Breast epithelium (tissue), 3 donors: Measurements from ENCODE around the gene ZNF785.

ENCODE experiments used
- POLR2AphosphoS5 ChIP-seq, 3 donors: sonication (generic); formaldehyde crosslinking; IDR thresholded peaks; one replicate each; pipeline ENCODE4 v1.6.1; 2017; ENCODE audit warnings: antibody characterized with exemption in 3 of 3
- TF ChIP-seq, protein P1 (sequence below), 3 donors: fragments of 450-650 bp; IDR thresholded peaks; one replicate each; pipeline ENCODE4 v1.5.1; 2016 to 2017; ENCODE audit warnings: antibody characterized with exemption in 3 of 3, mild to moderate bottlenecking in 3 of 3, moderate library complexity in 3 of 3

DNA sequence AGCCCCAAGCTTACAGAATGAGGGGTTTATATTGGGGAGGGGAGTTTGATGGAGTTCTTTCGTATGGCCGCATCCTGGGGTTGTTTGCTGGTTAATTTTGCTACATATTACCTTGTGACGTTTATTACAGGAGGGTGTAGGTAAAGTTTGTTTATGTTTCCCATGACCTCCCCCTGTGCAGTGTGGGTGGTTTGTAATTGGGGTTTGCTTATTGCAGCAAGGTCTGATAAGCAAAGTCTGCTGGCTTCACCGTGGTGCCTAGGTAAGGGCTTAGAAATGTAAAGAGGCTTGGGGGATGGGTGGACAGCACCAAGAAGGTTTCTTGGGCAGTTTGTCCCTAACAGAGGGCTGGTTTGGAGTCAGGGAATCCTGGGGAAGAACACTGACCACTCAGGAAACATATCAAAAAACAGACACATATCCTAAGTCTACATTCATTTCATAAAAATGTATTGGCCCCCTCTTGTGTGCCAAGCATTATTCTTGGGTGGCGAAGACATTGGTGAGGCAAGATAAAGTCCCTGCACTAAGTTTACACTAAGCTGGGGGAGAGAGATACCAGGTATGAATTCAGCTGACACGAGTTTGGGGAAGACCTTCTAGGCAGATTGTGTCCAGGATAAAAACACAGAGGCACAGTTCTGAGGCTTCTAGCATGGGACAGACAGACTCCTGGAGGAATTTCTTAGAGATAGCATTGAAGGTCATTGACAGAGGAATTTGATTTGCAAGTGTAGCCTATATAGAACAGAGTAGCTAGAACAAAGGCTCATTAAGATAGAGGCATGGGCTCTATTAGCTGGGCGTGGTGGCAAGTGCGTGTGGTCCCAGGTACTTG is 36.9 kb downstream of the ZNF785 start:
- TF ChIP-seq, protein P1, sequence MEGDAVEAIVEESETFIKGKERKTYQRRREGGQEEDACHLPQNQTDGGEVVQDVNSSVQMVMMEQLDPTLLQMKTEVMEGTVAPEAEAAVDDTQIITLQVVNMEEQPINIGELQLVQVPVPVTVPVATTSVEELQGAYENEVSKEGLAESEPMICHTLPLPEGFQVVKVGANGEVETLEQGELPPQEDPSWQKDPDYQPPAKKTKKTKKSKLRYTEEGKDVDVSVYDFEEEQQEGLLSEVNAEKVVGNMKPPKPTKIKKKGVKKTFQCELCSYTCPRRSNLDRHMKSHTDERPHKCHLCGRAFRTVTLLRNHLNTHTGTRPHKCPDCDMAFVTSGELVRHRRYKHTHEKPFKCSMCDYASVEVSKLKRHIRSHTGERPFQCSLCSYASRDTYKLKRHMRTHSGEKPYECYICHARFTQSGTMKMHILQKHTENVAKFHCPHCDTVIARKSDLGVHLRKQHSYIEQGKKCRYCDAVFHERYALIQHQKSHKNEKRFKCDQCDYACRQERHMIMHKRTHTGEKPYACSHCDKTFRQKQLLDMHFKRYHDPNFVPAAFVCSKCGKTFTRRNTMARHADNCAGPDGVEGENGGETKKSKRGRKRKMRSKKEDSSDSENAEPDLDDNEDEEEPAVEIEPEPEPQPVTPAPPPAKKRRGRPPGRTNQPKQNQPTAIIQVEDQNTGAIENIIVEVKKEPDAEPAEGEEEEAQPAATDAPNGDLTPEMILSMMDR (IDR thresholded peaks at IDR 0.05) = no peak
- no peak for TF ChIP-seq POLR2AphosphoS5 (IDR thresholded peaks at IDR 0.05)
